ENCODE data around the gene RDM1.
"Not testable (repeated sequence)": the region's sequence is repeated elsewhere in the genome, so short reads cannot be mapped to it uniquely, and the experiment has no call there.

The RDM1 gene

GRCh38 chr17:35897772-35898171 lies 32.8 kb downstream of the RDM1 start:
- DNase-seq: not testable (repeated sequence)

GRCh38 chr17:35895636-35896587 lies 34.7 kb downstream of the RDM1 start:
- peak; percentile 76 for DNase-seq

- DNase-seq: no peak
Measured at GRCh38 chr17:35894206-35894605, 36.4 kb downstream of the RDM1 start.

GRCh38 chr17:35893751-35894150 lies 36.8 kb downstream of the RDM1 start:
- no peak for DNase-seq

GRCh38 chr17:35892091-35893035 lies 38.2 kb downstream of the RDM1 start:
- peak; percentile 86 for DNase-seq

GRCh38 chr17:35891269-35891668 lies 39.3 kb downstream of the RDM1 start:
- DNase-seq: peak; percentile 32

- peak; percentile 91 for DNase-seq
Measured at GRCh38 chr17:35890774-35891155, 39.8 kb downstream of the RDM1 start.

GRCh38 chr17:35889818-35890773 lies 40.5 kb downstream of the RDM1 start:
- DNase-seq: no peak

GRCh38 chr17:35889241-35889640 lies 41.3 kb downstream of the RDM1 start:
- peak; percentile 77 for DNase-seq

- DNase-seq: peak; percentile 89
Measured at GRCh38 chr17:35879773-35880654, 50.6 kb downstream of the RDM1 start, which contains the start of gene CCL5. Gene CCL5 (minus strand): TSS chr17:35880360.

GRCh38 chr17:35878361-35878760 lies 52.2 kb downstream of the RDM1 start:
- DNase-seq: peak; percentile 36

- no peak for DNase-seq
Measured at GRCh38 chr17:35877345-35878029, 53.1 kb downstream of the RDM1 start.

- DNase-seq: no peak
Measured at GRCh38 chr17:35876534-35876933, 54.0 kb downstream of the RDM1 start.

- DNase-seq: no peak
Measured at GRCh38 chr17:35875800-35876139, 54.8 kb downstream of the RDM1 start.

- peak; percentile 39 for DNase-seq
Measured at GRCh38 chr17:35875072-35875799, 55.3 kb downstream of the RDM1 start.

GRCh38 chr17:35872196-35872980 lies 58.2 kb downstream of the RDM1 start:
- no peak for DNase-seq

- DNase-seq: peak; percentile 31
Measured at GRCh38 chr17:35870906-35871819, 59.4 kb downstream of the RDM1 start.

- no peak for DNase-seq
Measured at GRCh38 chr17:35868737-35869136, 61.8 kb downstream of the RDM1 start, which contains the start of gene HEATR9. Gene HEATR9 (minus strand): TSS chr17:35868891. CDS start chr17:35868742, 149 bp downstream.
